NB4 (cell line): ENCODE measurements around the gene SH3BGRL2.

Experiments used
- MYC ChIP-seq: IDR thresholded peaks from 2 replicates; pipeline ENCODE4 v1.6.1; 2011; ENCODE audit warnings: low read depth, low read length
- POLR2A ChIP-seq: IDR thresholded peaks from 2 replicates; pipeline ENCODE4 v1.6.1; 2011; ENCODE audit warnings: mild to moderate bottlenecking; ENCODE audit not compliant: insufficient read length; ENCODE audit errors: extremely low read depth
- TF ChIP-seq, protein P1 (sequence below): IDR thresholded peaks from one replicate; pipeline ENCODE4 v1.5.1; 2012; ENCODE audit warnings: low read depth, low read length
- TF ChIP-seq, protein P2 (sequence below): IDR thresholded peaks from 2 replicates; pipeline ENCODE4 v1.6.1; 2011; ENCODE audit warnings: low read depth, low read length

DNA sequence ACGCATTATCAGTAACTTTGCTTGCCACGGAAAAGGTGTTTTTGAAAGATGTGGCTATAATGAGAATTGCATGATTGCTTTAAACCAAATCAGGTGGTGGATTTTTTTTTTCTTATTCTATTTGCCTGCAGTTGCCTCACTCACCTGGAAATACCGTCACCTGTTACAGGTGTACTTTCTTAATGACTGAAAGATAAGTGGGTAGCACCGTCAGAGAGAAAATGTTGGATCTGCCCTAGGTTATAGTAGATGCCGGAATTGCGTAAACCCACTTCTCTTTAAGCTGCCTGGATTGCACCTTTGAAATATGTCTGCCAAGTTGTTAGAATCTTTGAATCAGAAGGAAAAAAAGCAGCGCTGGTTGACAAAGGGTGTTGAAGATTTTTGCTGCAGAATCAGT, 68.5 kb downstream of the SH3BGRL2 start:
- TF ChIP-seq, protein P1, sequence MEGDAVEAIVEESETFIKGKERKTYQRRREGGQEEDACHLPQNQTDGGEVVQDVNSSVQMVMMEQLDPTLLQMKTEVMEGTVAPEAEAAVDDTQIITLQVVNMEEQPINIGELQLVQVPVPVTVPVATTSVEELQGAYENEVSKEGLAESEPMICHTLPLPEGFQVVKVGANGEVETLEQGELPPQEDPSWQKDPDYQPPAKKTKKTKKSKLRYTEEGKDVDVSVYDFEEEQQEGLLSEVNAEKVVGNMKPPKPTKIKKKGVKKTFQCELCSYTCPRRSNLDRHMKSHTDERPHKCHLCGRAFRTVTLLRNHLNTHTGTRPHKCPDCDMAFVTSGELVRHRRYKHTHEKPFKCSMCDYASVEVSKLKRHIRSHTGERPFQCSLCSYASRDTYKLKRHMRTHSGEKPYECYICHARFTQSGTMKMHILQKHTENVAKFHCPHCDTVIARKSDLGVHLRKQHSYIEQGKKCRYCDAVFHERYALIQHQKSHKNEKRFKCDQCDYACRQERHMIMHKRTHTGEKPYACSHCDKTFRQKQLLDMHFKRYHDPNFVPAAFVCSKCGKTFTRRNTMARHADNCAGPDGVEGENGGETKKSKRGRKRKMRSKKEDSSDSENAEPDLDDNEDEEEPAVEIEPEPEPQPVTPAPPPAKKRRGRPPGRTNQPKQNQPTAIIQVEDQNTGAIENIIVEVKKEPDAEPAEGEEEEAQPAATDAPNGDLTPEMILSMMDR: no peak
- TF ChIP-seq POLR2A: no peak
- TF ChIP-seq, protein P2, sequence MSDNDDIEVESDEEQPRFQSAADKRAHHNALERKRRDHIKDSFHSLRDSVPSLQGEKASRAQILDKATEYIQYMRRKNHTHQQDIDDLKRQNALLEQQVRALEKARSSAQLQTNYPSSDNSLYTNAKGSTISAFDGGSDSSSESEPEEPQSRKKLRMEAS: no peak
- TF ChIP-seq MYC: no peak
